Hematopoietic multipotent progenitor cell treated with erythropoietin and hydrocortisone succinate and interleukin-3 and kit ligand, for 4 days (in vitro differentiated cells): Measurements from ENCODE around the gene MGST2.
A peak's percentile ranks its signal among the peaks of the same experiment; 100 is the strongest.

Experiments
- DNase-seq: peaks from one replicate; pipeline ENCODE4 v3.0.0-alpha.2; 2015

Gene MGST2

GRCh38 chr4:139645458-139645857 is 20.2 kb upstream of the MGST2 start:
- no peak for DNase-seq

- no peak for DNase-seq
Measured at GRCh38 chr4:139647184-139647583, 18.4 kb upstream of the MGST2 start.

GRCh38 chr4:139647952-139648351 is 17.7 kb upstream of the MGST2 start:
- DNase-seq: no peak

- peak; percentile 90 for DNase-seq
Measured at GRCh38 chr4:139651282-139652194, 14.1 kb upstream of the MGST2 start.

GRCh38 chr4:139654516-139654915 is 11.1 kb upstream of the MGST2 start:
- no peak for DNase-seq

GRCh38 chr4:139655116-139655515 is 10.5 kb upstream of the MGST2 start:
- DNase-seq: peak; percentile 67

GRCh38 chr4:139656614-139657486 is 8.8 kb upstream of the MGST2 start:
- peak; percentile 93 for DNase-seq

GRCh38 chr4:139658185-139658584 is 7.4 kb upstream of the MGST2 start:
- DNase-seq: no peak

- no peak for DNase-seq
Measured at GRCh38 chr4:139658586-139659382, 6.8 kb upstream of the MGST2 start.

- DNase-seq: no peak
Measured at GRCh38 chr4:139659735-139660424, 5.7 kb upstream of the MGST2 start.

GRCh38 chr4:139660568-139661043 is 5.0 kb upstream of the MGST2 start:
- peak; percentile 42 for DNase-seq

GRCh38 chr4:139663561-139664138 is 2.0 kb upstream of the MGST2 start:
- DNase-seq: no peak

- DNase-seq: no peak
Measured at GRCh38 chr4:139664442-139664841, 1.2 kb upstream of the MGST2 start.

- no peak for DNase-seq
Measured at GRCh38 chr4:139665079-139665689, 435 bp upstream of the MGST2 start.

- peak; percentile 76 for DNase-seq
Measured at GRCh38 chr4:139666735-139667281, 1.2 kb downstream of the MGST2 start.

- DNase-seq: peak; percentile 39
Measured at GRCh38 chr4:139668036-139668435, 2.4 kb downstream of the MGST2 start.

- peak; percentile 75 for DNase-seq
Measured at GRCh38 chr4:139668658-139669201, 3.1 kb downstream of the MGST2 start.

GRCh38 chr4:139669335-139669734 is 3.7 kb downstream of the MGST2 start:
- DNase-seq: no peak

GRCh38 chr4:139669890-139670289 is 4.3 kb downstream of the MGST2 start:
- peak; percentile 41 for DNase-seq

- DNase-seq: peak; percentile 58
Measured at GRCh38 chr4:139670775-139671174, 5.2 kb downstream of the MGST2 start.

- DNase-seq: no peak
Measured at GRCh38 chr4:139672215-139672614, 6.6 kb downstream of the MGST2 start.
